GM23338 (cell line): ENCODE measurements around the gene HAT1. TPM values are rescaled to one million over a fixed set of nuclear protein-coding genes. Genes with fewer than 3 reads are reported as not detected.
"Not testable (repeated sequence)": the region's sequence is repeated elsewhere in the genome, so short reads cannot be mapped to it uniquely, and the experiment has no call there.

Experiments
- ATAC-seq: fragments of 200-7000 bp; cut with Tn5 transposase; 3 replicates; pipeline ENCODE4 v1.9.1; 2020
- DNase-seq: peaks from one replicate; pipeline ENCODE4 v3.0.0-alpha.2; 2015; ENCODE audit warnings: low spot score
- H2AFZ ChIP-seq: fragments of 200-600 bp; sonication (generic); 2 replicates; pipeline ENCODE4 v1.8.0; 2016; ENCODE audit warnings: antibody characterized with exemption, mild to moderate bottlenecking, moderate library complexity
- H3F3A ChIP-seq: fragments of 200-600 bp; sonication (generic); replicated peaks from 2 replicates; pipeline ENCODE4 v1.8.0; 2017; ENCODE audit warnings: antibody characterized with exemption, mixed run types, low read depth
- H3K27ac ChIP-seq: fragments of 200-600 bp; sonication (generic); 2 replicates; pipeline ENCODE4 v1.6.1; 2016; ENCODE audit warnings: low read depth
- H3K27me3 ChIP-seq: fragments of 200-600 bp; sonication (generic); 2 replicates; pipeline ENCODE4 v1.8.0; 2016; ENCODE audit warnings: mild to moderate bottlenecking, mixed run types, moderate library complexity; ENCODE audit not compliant: insufficient read depth
- H3K36me3 ChIP-seq: fragments of 200-600 bp; sonication (generic); 2 replicates; pipeline ENCODE4 v1.8.0; 2016; ENCODE audit warnings: mild to moderate bottlenecking; ENCODE audit not compliant: insufficient read depth
- H3K4me1 ChIP-seq: fragments of 200-600 bp; sonication (generic); 2 replicates; pipeline ENCODE4 v1.8.0; 2016; ENCODE audit warnings: mild to moderate bottlenecking, moderate library complexity; ENCODE audit not compliant: insufficient read depth
- H3K4me2 ChIP-seq: fragments of 200-600 bp; sonication (generic); 2 replicates; pipeline ENCODE4 v1.7.1; 2017; ENCODE audit warnings: mixed run types
- H3K4me3 ChIP-seq: fragments of 200-600 bp; sonication (generic); 2 replicates; pipeline ENCODE4 v1.6.1; 2016; ENCODE audit warnings: mixed run types
- H3K79me2 ChIP-seq: fragments of 200-600 bp; sonication (generic); replicated peaks from 2 replicates; pipeline ENCODE4 v1.8.0; 2017; ENCODE audit warnings: mild to moderate bottlenecking; ENCODE audit not compliant: insufficient read depth
- H3K9me2 ChIP-seq: fragments of 200-600 bp; sonication (generic); 2 replicates; pipeline ENCODE4 v1.8.0; 2017; ENCODE audit not compliant: insufficient read depth
- H4K20me1 ChIP-seq: fragments of 200-600 bp; sonication (generic); replicated peaks from 2 replicates; pipeline ENCODE4 v1.8.0; 2017; ENCODE audit warnings: mild to moderate bottlenecking; ENCODE audit not compliant: insufficient read depth
- H3K27ac Mint-ChIP-seq: 2 replicates; pipeline ENCODE4 v1.8.0; 2020; ENCODE audit warnings: inconsistent platforms, mild to moderate bottlenecking, moderate library complexity, mixed read lengths
- H3K27me3 Mint-ChIP-seq: 3 replicates; pipeline ENCODE4 v1.8.0; 2022; ENCODE audit warnings: low read depth, mild to moderate bottlenecking, moderate library complexity, mixed read lengths, inconsistent platforms; ENCODE audit not compliant: insufficient read depth, poor library complexity
- H3K36me3 Mint-ChIP-seq: 3 replicates; pipeline ENCODE4 v1.8.0; 2021; ENCODE audit warnings: low read depth, mild to moderate bottlenecking, inconsistent platforms, moderate library complexity, mixed read lengths
- H3K4me1 Mint-ChIP-seq: 3 replicates; pipeline ENCODE4 v1.8.0; 2020; ENCODE audit warnings: mild to moderate bottlenecking, inconsistent platforms, mixed read lengths
- H3K4me3 Mint-ChIP-seq: 3 replicates; pipeline ENCODE4 v1.8.0; 2021; ENCODE audit warnings: moderate library complexity, mild to moderate bottlenecking, inconsistent platforms, mixed read lengths
- H3K9me3 Mint-ChIP-seq: 3 replicates; pipeline ENCODE4 v1.8.0; 2020; ENCODE audit warnings: moderate library complexity, mild to moderate bottlenecking, inconsistent platforms, mixed read lengths
- EZH2phosphoT487 ChIP-seq: fragments of 200-600 bp; sonication (generic); IDR thresholded peaks from one replicate; pipeline ENCODE4 v1.8.1; 2018; ENCODE audit warnings: antibody characterized with exemption; ENCODE audit not compliant: unreplicated experiment
- JUNB ChIP-seq: IDR thresholded peaks from one replicate; pipeline ENCODE4 v1.6.1; 2016; ENCODE audit warnings: antibody characterized with exemption; ENCODE audit not compliant: unreplicated experiment
- NANOG ChIP-seq: IDR thresholded peaks from 2 replicates; pipeline ENCODE4 v1.6.1; 2016; ENCODE audit warnings: antibody characterized with exemption, borderline replicate concordance
- POLR2AphosphoS5 ChIP-seq: IDR thresholded peaks from 2 replicates; pipeline ENCODE4 v1.6.1; 2016; ENCODE audit warnings: antibody characterized with exemption, low read depth
- STAT1 ChIP-seq: IDR thresholded peaks from one replicate; pipeline ENCODE4 v1.6.1; 2016; ENCODE audit warnings: antibody characterized with exemption; ENCODE audit not compliant: unreplicated experiment
- ZNF114 ChIP-seq: fragments of 250-450 bp; sonication (Bioruptor Pico); IDR thresholded peaks from 2 replicates; pipeline ENCODE4 v1.5.0; 2020; ENCODE audit warnings: mild to moderate bottlenecking, moderate library complexity
- polyA plus RNA-seq: library from polyadenylated mRNA; unstranded; fragments of >200 nt; fragmentation: Nextera tagmentation; extraction: Ambion mirVana; gene quantifications from 2 replicates; pipeline ENCODE4 v1.2.1, GENCODE V29; 2016
- total RNA-seq: library from RNA; depleted of rRNA; stranded (reverse); fragments of >200 nt; shearing (Covaris generic); gene quantifications from 2 replicates; pipeline ENCODE4 v1.2.3, GENCODE V29; 2014
- TF ChIP-seq, protein P1 (sequence below): IDR thresholded peaks from one replicate; pipeline ENCODE4 v1.6.1; 2018; ENCODE audit warnings: antibody characterized with exemption; ENCODE audit not compliant: unreplicated experiment
- TF ChIP-seq, protein P2 (sequence below), 2 experiments: fragments of 200-600 bp in 1 of 2; sonication (generic) in 1 of 2; conservative IDR thresholded peaks; 2 replicates each; pipeline versions ENCODE4 v1.5.1 to v1.6.1; 2016 to 2017; ENCODE audit warnings: antibody characterized with exemption in 2 of 2, low read depth in 2 of 2, mild to moderate bottlenecking in 2 of 2, moderate library complexity in 1 of 2

Gene HAT1
- total and polyA plus RNA-seq, 2 experiments from 2014 or later, result 67.2 to 67.5 TPM

DNA sequence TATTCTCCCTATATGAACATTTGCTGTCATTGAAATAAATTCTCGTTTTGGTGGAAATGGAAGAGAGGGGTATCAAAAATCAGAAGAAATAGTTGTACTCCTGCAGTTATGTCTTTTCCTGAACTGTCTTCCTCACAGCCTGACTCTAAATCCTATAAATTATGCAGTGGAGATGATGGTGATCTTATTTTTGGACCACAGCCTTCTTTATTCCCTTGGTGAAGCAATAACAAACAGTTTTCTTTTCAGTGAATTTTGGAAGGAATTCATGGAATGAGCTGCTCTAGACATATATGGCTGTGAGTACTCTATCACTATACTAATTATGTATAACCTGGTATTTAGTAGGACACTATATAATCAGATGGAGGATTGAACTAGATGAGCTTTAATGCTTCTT, 26.5 kb upstream of the HAT1 start:
- Histone ChIP-seq H3K9me2 (no peaks in the 10 kb centered on the region), H3K79me2 (no peaks in the 10 kb centered on the region), H3K27me3 (no peaks in the 10 kb centered on the region), H3K4me3 (no peak overlapping the region), H3K27ac (no peak overlapping the region), H2AFZ (peak overlapping the region; percentile 98; the same call in 1 of the 2 replicates), H3K4me2 (no peak overlapping the region), H4K20me1 (no peaks in the 10 kb centered on the region), H3F3A (no peaks in the 10 kb centered on the region), H3K36me3 (no peaks in the 10 kb centered on the region; the same call in 1 of the 2 replicates), H3K4me1 (peaks cover 4% of the 10 kb centered on the region; the same call in 1 of the 2 replicates)
- Mint-ChIP-seq H3K27me3 (peaks cover 5% of the 10 kb centered on the region), H3K27ac (no peak overlapping the region), H3K9me3 (peaks cover 18% of the 10 kb centered on the region), H3K4me3 (no peak overlapping the region), H3K4me1 (peaks cover 15% of the 10 kb centered on the region), H3K36me3 (peaks cover 10% of the 10 kb centered on the region; the same call in 2 of the 3 replicates)
- DNase-seq (no peak), ATAC-seq (no peak)
- TF ChIP-seq STAT1 (no peak), POLR2AphosphoS5 (no peak), EZH2phosphoT487 (no peak), NANOG (no peak), ZNF114 (no peak), JUNB (no peak)
- TF ChIP-seq, protein P1, sequence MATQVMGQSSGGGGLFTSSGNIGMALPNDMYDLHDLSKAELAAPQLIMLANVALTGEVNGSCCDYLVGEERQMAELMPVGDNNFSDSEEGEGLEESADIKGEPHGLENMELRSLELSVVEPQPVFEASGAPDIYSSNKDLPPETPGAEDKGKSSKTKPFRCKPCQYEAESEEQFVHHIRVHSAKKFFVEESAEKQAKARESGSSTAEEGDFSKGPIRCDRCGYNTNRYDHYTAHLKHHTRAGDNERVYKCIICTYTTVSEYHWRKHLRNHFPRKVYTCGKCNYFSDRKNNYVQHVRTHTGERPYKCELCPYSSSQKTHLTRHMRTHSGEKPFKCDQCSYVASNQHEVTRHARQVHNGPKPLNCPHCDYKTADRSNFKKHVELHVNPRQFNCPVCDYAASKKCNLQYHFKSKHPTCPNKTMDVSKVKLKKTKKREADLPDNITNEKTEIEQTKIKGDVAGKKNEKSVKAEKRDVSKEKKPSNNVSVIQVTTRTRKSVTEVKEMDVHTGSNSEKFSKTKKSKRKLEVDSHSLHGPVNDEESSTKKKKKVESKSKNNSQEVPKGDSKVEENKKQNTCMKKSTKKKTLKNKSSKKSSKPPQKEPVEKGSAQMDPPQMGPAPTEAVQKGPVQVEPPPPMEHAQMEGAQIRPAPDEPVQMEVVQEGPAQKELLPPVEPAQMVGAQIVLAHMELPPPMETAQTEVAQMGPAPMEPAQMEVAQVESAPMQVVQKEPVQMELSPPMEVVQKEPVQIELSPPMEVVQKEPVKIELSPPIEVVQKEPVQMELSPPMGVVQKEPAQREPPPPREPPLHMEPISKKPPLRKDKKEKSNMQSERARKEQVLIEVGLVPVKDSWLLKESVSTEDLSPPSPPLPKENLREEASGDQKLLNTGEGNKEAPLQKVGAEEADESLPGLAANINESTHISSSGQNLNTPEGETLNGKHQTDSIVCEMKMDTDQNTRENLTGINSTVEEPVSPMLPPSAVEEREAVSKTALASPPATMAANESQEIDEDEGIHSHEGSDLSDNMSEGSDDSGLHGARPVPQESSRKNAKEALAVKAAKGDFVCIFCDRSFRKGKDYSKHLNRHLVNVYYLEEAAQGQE, result no peak
- TF ChIP-seq, protein P2, sequence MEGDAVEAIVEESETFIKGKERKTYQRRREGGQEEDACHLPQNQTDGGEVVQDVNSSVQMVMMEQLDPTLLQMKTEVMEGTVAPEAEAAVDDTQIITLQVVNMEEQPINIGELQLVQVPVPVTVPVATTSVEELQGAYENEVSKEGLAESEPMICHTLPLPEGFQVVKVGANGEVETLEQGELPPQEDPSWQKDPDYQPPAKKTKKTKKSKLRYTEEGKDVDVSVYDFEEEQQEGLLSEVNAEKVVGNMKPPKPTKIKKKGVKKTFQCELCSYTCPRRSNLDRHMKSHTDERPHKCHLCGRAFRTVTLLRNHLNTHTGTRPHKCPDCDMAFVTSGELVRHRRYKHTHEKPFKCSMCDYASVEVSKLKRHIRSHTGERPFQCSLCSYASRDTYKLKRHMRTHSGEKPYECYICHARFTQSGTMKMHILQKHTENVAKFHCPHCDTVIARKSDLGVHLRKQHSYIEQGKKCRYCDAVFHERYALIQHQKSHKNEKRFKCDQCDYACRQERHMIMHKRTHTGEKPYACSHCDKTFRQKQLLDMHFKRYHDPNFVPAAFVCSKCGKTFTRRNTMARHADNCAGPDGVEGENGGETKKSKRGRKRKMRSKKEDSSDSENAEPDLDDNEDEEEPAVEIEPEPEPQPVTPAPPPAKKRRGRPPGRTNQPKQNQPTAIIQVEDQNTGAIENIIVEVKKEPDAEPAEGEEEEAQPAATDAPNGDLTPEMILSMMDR (conservative IDR thresholded peaks at IDR 0.05; ENCODE audit: low read depth in 2 of 2), result no peak

DNA sequence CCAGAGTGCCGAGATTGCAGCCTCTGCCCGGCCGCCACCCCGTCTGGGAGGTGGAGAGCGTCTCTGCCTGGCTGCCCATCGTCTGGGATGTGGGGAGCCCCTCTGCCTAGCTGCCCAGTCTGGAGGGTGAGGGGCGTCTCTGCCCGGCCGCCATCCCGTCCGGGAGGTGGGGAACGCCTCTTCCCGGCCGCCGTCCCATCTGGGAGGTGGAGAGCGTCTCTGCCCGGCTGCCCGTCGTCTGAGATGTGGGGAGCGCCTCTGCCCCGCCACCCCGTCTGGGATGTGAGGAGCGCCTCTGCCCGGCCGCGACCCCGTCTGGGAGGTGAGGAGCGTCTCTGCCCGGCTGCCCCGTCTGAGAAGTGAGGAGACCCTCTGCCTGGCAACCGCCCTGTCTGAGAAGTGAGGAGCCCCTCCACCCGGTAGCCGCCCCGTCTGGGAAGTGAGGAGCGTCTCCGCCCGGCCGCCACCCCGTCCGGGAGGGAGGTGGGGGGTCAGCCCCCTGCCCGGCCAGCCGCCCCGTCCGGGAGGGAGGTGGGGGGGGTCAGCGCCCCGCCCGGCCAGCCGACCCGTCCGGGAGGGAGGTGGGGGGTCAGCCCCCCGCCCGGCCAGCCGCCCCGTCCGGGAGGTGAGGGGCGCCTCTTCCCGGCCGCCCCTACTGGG, 22.5 kb upstream of the HAT1 start:
- not testable (repeated sequence) for ATAC-seq, H3K79me2 ChIP-seq, H3K4me1 ChIP-seq, H3K4me2 ChIP-seq, H3K27me3 Mint-ChIP-seq, H3K27ac Mint-ChIP-seq, H3K36me3 ChIP-seq, H3K27me3 ChIP-seq, H3K4me3 Mint-ChIP-seq, H2AFZ ChIP-seq, H3K36me3 Mint-ChIP-seq, H3K27ac ChIP-seq, H3F3A ChIP-seq, H3K4me3 ChIP-seq, DNase-seq, H3K9me2 ChIP-seq, H4K20me1 ChIP-seq, H3K4me1 Mint-ChIP-seq
- peaks cover 18% of the 10 kb centered on the region for H3K9me3 Mint-ChIP-seq
